Hepatocyte (in vitro differentiated cells): ENCODE measurements around the gene NSUN3.

Source experiments
- EZH2 ChIP-seq: fragments of 200-600 bp; sonication (generic); IDR thresholded peaks from 2 replicates; pipeline ENCODE4 v1.6.1; 2016; ENCODE audit warnings: antibody characterized with exemption, mild to moderate bottlenecking, borderline replicate concordance
- EZH2phosphoT487 ChIP-seq: fragments of 200-600 bp; sonication (generic); IDR thresholded peaks from one replicate; pipeline ENCODE4 v1.6.1; 2018; ENCODE audit warnings: antibody characterized with exemption, mild to moderate bottlenecking, low read depth, moderate library complexity; ENCODE audit not compliant: unreplicated experiment, severe bottlenecking
- TF ChIP-seq, protein P1 (sequence below): fragments of 200-600 bp; sonication (generic); IDR thresholded peaks from 2 replicates; pipeline ENCODE4 v1.5.1; 2016; ENCODE audit warnings: antibody characterized with exemption, mild to moderate bottlenecking; ENCODE audit not compliant: poor library complexity

DNA sequence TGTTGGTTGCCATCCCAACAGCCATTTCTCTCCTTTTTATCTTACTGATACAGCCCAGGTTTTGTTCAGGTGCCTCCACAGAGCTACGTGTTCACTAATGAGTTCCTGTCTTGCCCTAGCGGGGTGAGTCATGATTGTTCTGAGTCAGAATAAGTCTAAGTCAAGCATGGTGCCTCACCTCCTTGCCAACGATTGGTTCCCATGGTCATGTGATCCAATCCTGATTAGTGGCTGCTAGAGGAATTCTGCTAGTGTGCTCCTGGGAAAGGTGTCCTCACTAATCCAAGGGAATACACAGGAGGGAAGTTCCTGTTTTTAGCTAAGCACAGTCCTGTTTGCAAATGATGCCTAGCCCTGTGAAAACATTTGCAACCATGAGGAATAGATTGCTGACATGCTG is 99.8 kb downstream of the NSUN3 start:
- TF ChIP-seq, protein P1, sequence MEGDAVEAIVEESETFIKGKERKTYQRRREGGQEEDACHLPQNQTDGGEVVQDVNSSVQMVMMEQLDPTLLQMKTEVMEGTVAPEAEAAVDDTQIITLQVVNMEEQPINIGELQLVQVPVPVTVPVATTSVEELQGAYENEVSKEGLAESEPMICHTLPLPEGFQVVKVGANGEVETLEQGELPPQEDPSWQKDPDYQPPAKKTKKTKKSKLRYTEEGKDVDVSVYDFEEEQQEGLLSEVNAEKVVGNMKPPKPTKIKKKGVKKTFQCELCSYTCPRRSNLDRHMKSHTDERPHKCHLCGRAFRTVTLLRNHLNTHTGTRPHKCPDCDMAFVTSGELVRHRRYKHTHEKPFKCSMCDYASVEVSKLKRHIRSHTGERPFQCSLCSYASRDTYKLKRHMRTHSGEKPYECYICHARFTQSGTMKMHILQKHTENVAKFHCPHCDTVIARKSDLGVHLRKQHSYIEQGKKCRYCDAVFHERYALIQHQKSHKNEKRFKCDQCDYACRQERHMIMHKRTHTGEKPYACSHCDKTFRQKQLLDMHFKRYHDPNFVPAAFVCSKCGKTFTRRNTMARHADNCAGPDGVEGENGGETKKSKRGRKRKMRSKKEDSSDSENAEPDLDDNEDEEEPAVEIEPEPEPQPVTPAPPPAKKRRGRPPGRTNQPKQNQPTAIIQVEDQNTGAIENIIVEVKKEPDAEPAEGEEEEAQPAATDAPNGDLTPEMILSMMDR: no peak
- no peak for TF ChIP-seq EZH2
- TF ChIP-seq EZH2phosphoT487: no peak
